Lower lobe of right lung (tissue), 2 donors: ENCODE data around the gene LAMA4. TPM values are rescaled to one million over a fixed set of nuclear protein-coding genes. Genes with fewer than 3 reads are reported as not detected.

Source experiments
- ATAC-seq, 2 donors: fragments of 200-7000 bp; cut with Tn5 transposase; one replicate each; pipeline ENCODE4 v1.9.1; 2020 to 2022; ENCODE audit warnings: mild to moderate bottlenecking in 2 of 2, moderate library complexity in 2 of 2
- DNase-seq: peaks from one replicate; pipeline ENCODE4 v3.0.0-alpha.2; 2020
- H3K27ac ChIP-seq: fragments of 200-600 bp; one replicate; pipeline ENCODE4 v1.8.0; 2022
- H3K27me3 ChIP-seq: fragments of 200-600 bp; one replicate; pipeline ENCODE4 v1.8.0; 2022; ENCODE audit warnings: low read depth
- H3K36me3 ChIP-seq: fragments of 200-600 bp; one replicate; pipeline ENCODE4 v1.8.0; 2022; ENCODE audit warnings: mild to moderate bottlenecking
- H3K4me1 ChIP-seq: fragments of 200-600 bp; one replicate; pipeline ENCODE4 v1.8.0; 2022
- H3K4me3 ChIP-seq: fragments of 200-600 bp; one replicate; pipeline ENCODE4 v1.8.0; 2022; ENCODE audit warnings: mild to moderate bottlenecking
- H3K9me3 ChIP-seq: fragments of 200-600 bp; one replicate; pipeline ENCODE4 v1.8.0; 2022
- CTCF ChIP-seq: fragments of 200-600 bp; IDR thresholded peaks from one replicate; pipeline ENCODE4 v1.8.0; 2022; ENCODE audit warnings: antibody characterized with exemption, mild to moderate bottlenecking
- intact Hi-C: fragments of 100-400 bp; cut with DNase I; formaldehyde crosslinking; loops from one replicate; pipeline ENCODE4 v1.11.0; 2022
- total RNA-seq: library from RNA; stranded (reverse); fragmentation: NEBNext Ultra II Directional; extraction: Animal tissue kit (Norgen Biotek cat#: 25700); gene quantifications from one replicate; pipeline ENCODE4 v1.2.1, GENCODE V29; 2021
- donor health status: DM: no; HTN: yes; CAD: no; lungs with severe emphysema.

The LAMA4 gene
- total RNA-seq, 1 donor from 2014 or later: 91.2 TPM

GRCh38 chr6:112061605-112062004 lies 192.8 kb downstream of the LAMA4 start:
- H3K27me3 ChIP-seq: no peaks in the 10 kb centered on the region
- H3K36me3 ChIP-seq: no peaks in the 10 kb centered on the region
- no peaks in the 10 kb centered on the region for H3K9me3 ChIP-seq
- H3K27ac ChIP-seq: no peak overlapping the region
- ATAC-seq (no peak), DNase-seq (no peak)
- intact Hi-C loops: no loop called here
- no peak overlapping the region for H3K4me3 ChIP-seq
- no peaks in the 10 kb centered on the region for H3K4me1 ChIP-seq
- no peak for TF ChIP-seq CTCF

Other genes with a start within 250 kb of the LAMA4 start
- gene CCN6, start 200.5 kb downstream of the LAMA4 start, total RNA-seq: not detected
- gene TUBE1, start 167.1 kb downstream of the LAMA4 start, total RNA-seq: 22.2 TPM
- gene FAM229B, start 167.0 kb downstream of the LAMA4 start, total RNA-seq: 13.6 TPM
- not detected for gene RFPL4B, start 92.8 kb upstream of the LAMA4 start, total RNA-seq